MM.1S (cell line): Measurements from ENCODE around the gene ZYG11A.

ENCODE experiments used
- DNase-seq: peaks from one replicate; pipeline ENCODE4 v3.0.0-alpha.2; 2015
- H2AFZ ChIP-seq: fragments of 300-600 bp; sonication (generic); 2 replicates; pipeline ENCODE4 v1.6.0; 2016; ENCODE audit warnings: antibody characterized with exemption, low read length
- H3F3A ChIP-seq: fragments of 300-600 bp; sonication (generic); 2 replicates; pipeline ENCODE4 v1.6.1; 2016; ENCODE audit warnings: mild to moderate bottlenecking, antibody characterized with exemption, low read length, moderate library complexity, mixed read lengths; ENCODE audit not compliant: insufficient read depth
- H3K27ac ChIP-seq: fragments of 300-600 bp; sonication (generic); 2 replicates; pipeline ENCODE4 v1.5.1; 2016; ENCODE audit warnings: mild to moderate bottlenecking, low read length
- H3K27me3 ChIP-seq: fragments of 300-600 bp; sonication (generic); replicated peaks from 2 replicates; pipeline ENCODE4 v1.6.0; 2016; ENCODE audit warnings: low read length; ENCODE audit not compliant: insufficient read depth
- H3K36me3 ChIP-seq: fragments of 300-600 bp; sonication (generic); replicated peaks from 2 replicates; pipeline ENCODE4 v1.6.1; 2016; ENCODE audit warnings: mild to moderate bottlenecking, low read length, mixed read lengths; ENCODE audit not compliant: insufficient read depth
- H3K4me1 ChIP-seq: fragments of 300-600 bp; sonication (generic); 2 replicates; pipeline ENCODE4 v1.6.1; 2016; ENCODE audit warnings: low read length, mixed read lengths
- H3K4me2 ChIP-seq: fragments of 300-600 bp; sonication (generic); 2 replicates; pipeline ENCODE4 v1.6.0; 2016; ENCODE audit warnings: low read depth, low read length
- H3K4me3 ChIP-seq: fragments of 300-600 bp; sonication (generic); 2 replicates; pipeline ENCODE4 v1.5.1; 2016; ENCODE audit warnings: low read length, mixed read lengths
- H3K79me2 ChIP-seq: fragments of 300-600 bp; sonication (generic); 2 replicates; pipeline ENCODE4 v1.6.1; 2016; ENCODE audit warnings: mixed run types, low read length, mixed read lengths
- H3K9ac ChIP-seq: fragments of 300-600 bp; sonication (generic); 2 replicates; pipeline ENCODE4 v1.6.1; 2016; ENCODE audit warnings: low read length, mixed read lengths
- H3K9me2 ChIP-seq: fragments of 300-600 bp; sonication (generic); replicated peaks from 2 replicates; pipeline ENCODE4 v1.6.1; 2016; ENCODE audit warnings: mild to moderate bottlenecking, low read length, mixed read lengths; ENCODE audit not compliant: insufficient read depth
- H3K9me3 ChIP-seq: fragments of 300-600 bp; sonication (generic); replicated peaks from 2 replicates; pipeline ENCODE4 v1.6.1; 2016; ENCODE audit warnings: mild to moderate bottlenecking, low read length, mixed read lengths; ENCODE audit not compliant: insufficient read depth
- H4K20me1 ChIP-seq: fragments of 300-600 bp; sonication (generic); 2 replicates; pipeline ENCODE4 v1.6.1; 2016; ENCODE audit warnings: mild to moderate bottlenecking, low read length, moderate library complexity, mixed read lengths; ENCODE audit not compliant: insufficient read depth
- EZH2 ChIP-seq: fragments of 300-600 bp; sonication (generic); optimal IDR thresholded peaks from 2 replicates; pipeline ENCODE3; 2017; ENCODE audit warnings: low read depth, mild to moderate bottlenecking, antibody characterized with exemption, low read length, mixed read lengths
- EZH2phosphoT487 ChIP-seq: fragments of 300-600 bp; sonication (generic); IDR thresholded peaks from 2 replicates; pipeline ENCODE4 v1.6.1; 2018; ENCODE audit warnings: antibody characterized with exemption, low read length
- TF ChIP-seq, protein P1 (sequence below): fragments of 300-600 bp; sonication (generic); IDR thresholded peaks from 2 replicates; pipeline ENCODE4 v1.5.1; 2016; ENCODE audit warnings: antibody characterized with exemption, low read length, mixed read lengths

The ZYG11A gene

GRCh38 chr1:52917156-52917555 is 74.6 kb downstream of the ZYG11A start:
- TF ChIP-seq EZH2 (no peak), EZH2phosphoT487 (no peak)
- TF ChIP-seq, protein P1, sequence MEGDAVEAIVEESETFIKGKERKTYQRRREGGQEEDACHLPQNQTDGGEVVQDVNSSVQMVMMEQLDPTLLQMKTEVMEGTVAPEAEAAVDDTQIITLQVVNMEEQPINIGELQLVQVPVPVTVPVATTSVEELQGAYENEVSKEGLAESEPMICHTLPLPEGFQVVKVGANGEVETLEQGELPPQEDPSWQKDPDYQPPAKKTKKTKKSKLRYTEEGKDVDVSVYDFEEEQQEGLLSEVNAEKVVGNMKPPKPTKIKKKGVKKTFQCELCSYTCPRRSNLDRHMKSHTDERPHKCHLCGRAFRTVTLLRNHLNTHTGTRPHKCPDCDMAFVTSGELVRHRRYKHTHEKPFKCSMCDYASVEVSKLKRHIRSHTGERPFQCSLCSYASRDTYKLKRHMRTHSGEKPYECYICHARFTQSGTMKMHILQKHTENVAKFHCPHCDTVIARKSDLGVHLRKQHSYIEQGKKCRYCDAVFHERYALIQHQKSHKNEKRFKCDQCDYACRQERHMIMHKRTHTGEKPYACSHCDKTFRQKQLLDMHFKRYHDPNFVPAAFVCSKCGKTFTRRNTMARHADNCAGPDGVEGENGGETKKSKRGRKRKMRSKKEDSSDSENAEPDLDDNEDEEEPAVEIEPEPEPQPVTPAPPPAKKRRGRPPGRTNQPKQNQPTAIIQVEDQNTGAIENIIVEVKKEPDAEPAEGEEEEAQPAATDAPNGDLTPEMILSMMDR, result no peak
- no peak overlapping the region for H3K27ac ChIP-seq
- H3K79me2 ChIP-seq, result no peaks in the 10 kb centered on the region
- H4K20me1 ChIP-seq, result no peaks in the 10 kb centered on the region
- H3K9me3 ChIP-seq, result no peaks in the 10 kb centered on the region
- H3K4me2 ChIP-seq, result no peak overlapping the region
- H3K9ac ChIP-seq, result no peak overlapping the region
- H2AFZ ChIP-seq, result no peak overlapping the region
- no peaks in the 10 kb centered on the region for H3K9me2 ChIP-seq
- H3K4me1 ChIP-seq, result no peaks in the 10 kb centered on the region
- H3K36me3 ChIP-seq, result no peaks in the 10 kb centered on the region
- H3F3A ChIP-seq, result no peaks in the 10 kb centered on the region
- DNase-seq, result no peak
- no peak overlapping the region for H3K4me3 ChIP-seq
- no peaks in the 10 kb centered on the region for H3K27me3 ChIP-seq

DNA sequence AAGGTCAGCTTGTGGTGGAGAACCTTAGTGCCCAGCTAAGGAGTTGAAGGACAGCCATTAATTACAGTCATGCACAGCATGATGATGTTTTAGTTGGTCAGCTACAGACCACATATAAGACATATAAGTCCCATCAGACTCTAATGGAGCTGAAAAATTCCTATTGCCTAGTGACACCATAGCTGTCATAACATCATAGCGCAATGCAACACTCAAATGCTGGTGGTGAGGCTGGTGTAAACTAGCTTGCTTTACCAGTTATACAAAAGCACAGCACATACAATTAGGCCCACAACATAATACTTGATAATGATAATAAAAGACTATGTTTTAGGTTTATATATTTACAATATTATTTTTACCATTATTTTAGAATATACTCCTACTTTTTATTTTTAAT is 75.0 kb downstream of the ZYG11A start:
- no peaks in the 10 kb centered on the region for H3K9me2 ChIP-seq
- no peaks in the 10 kb centered on the region for H3K27me3 ChIP-seq
- no peak overlapping the region for H3K27ac ChIP-seq
- no peak for TF ChIP-seq EZH2
- TF ChIP-seq, protein P1, result no peak
- TF ChIP-seq EZH2phosphoT487, result no peak
- H2AFZ ChIP-seq, result no peak overlapping the region
- no peaks in the 10 kb centered on the region for H4K20me1 ChIP-seq
- H3K9me3 ChIP-seq, result no peaks in the 10 kb centered on the region
- no peak overlapping the region for H3K9ac ChIP-seq
- no peaks in the 10 kb centered on the region for H3K79me2 ChIP-seq
- no peak for DNase-seq
- no peak overlapping the region for H3K4me2 ChIP-seq
- no peaks in the 10 kb centered on the region for H3F3A ChIP-seq
- H3K36me3 ChIP-seq, result no peaks in the 10 kb centered on the region
- H3K4me1 ChIP-seq, result no peaks in the 10 kb centered on the region
- H3K4me3 ChIP-seq, result no peak overlapping the region

DNA sequence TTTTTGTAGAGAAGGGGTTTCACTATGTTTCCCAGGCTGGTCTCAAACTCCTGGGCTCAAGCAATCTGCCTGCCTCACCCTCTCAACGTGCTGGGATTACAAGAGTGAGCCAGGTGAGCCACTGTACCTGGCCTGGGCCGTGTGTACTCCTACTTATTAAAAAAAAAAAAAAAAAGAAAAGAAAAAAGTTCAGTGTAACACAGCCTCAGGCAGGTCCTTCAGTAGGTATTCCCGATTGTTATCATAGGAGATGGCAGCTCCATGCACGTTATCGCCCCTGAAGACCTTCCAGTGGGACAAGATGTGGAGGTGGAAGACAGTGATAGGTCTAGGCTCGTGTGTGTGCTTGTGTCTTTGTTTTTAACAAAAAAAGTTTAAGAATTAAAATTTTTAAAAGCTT is 75.6 kb downstream of the ZYG11A start:
- no peaks in the 10 kb centered on the region for H3K9me2 ChIP-seq
- no peaks in the 10 kb centered on the region for H3F3A ChIP-seq
- H3K36me3 ChIP-seq, result no peaks in the 10 kb centered on the region
- no peaks in the 10 kb centered on the region for H3K79me2 ChIP-seq
- H3K4me1 ChIP-seq, result no peaks in the 10 kb centered on the region
- no peak overlapping the region for H3K27ac ChIP-seq
- no peak overlapping the region for H3K9ac ChIP-seq
- H3K27me3 ChIP-seq, result no peaks in the 10 kb centered on the region
- H2AFZ ChIP-seq, result no peak overlapping the region
- no peaks in the 10 kb centered on the region for H3K9me3 ChIP-seq
- no peak overlapping the region for H3K4me3 ChIP-seq
- no peaks in the 10 kb centered on the region for H4K20me1 ChIP-seq
- TF ChIP-seq EZH2phosphoT487 (no peak), EZH2 (no peak)
- TF ChIP-seq, protein P1, result no peak
- no peak for DNase-seq
- no peak overlapping the region for H3K4me2 ChIP-seq
